BJ (cell line): ENCODE results near the gene BCAR1. TPM values are rescaled to one million over a fixed set of nuclear protein-coding genes. Genes with fewer than 3 reads are reported as not detected.

Experiments
- CTCF ChIA-PET: fragments of 350-600 bp; formaldehyde crosslinking; extraction: SDS; loops from one replicate; lab custom pipeline; 2021; ENCODE audit warnings: antibody characterized with exemption, inconsistent platforms; lab: Yijun Ruan, JAX
- POLR2A ChIA-PET: fragments of 300-600 bp; sonication (Branson Sonifier 250); formaldehyde crosslinking; extraction: SDS; loops from one replicate; lab custom pipeline; 2021; ENCODE audit warnings: antibody characterized with exemption; lab: Charles Lee
- DNase-seq: peaks from one replicate; pipeline ENCODE4 v3.0.0-alpha.2; 2011; ENCODE audit warnings: low read depth
- H3K27me3 ChIP-seq: 2 replicates; pipeline ENCODE4 v1.6.0; 2011; ENCODE audit warnings: low read length; ENCODE audit not compliant: control insufficient read depth, insufficient read depth
- H3K36me3 ChIP-seq: 2 replicates; pipeline ENCODE4 v1.5.1; 2011; ENCODE audit warnings: low read length; ENCODE audit not compliant: control insufficient read depth, insufficient read depth
- H3K4me3 ChIP-seq: 2 replicates; pipeline ENCODE4 v1.5.1; 2011; ENCODE audit warnings: low read depth, mild to moderate bottlenecking, control low read depth, low read length
- CTCF ChIP-seq: IDR thresholded peaks from 2 replicates; pipeline ENCODE4 v1.5.1; 2011; ENCODE audit warnings: low read depth, mild to moderate bottlenecking, control low read depth, inconsistent platforms, low read length, moderate library complexity; ENCODE audit not compliant: insufficient read depth
- polyA plus RNA-seq: library from polyadenylated mRNA; depleted of rRNA; stranded (reverse); fragments of >200 nt; gene quantifications from 2 replicates; pipeline ENCODE4 v1.2.3, GENCODE V29; 2011; rRNA removed
- small RNA-seq: library from RNA; depleted of rRNA; stranded (forward); fragments of <200 nt; gene quantifications from one replicate; pipeline ENCODE3, GENCODE V24; 2012; ENCODE audit warnings: low replicate concordance, low read depth; ENCODE audit not compliant: insufficient read length

Gene BCAR1
- polyA plus RNA-seq, 1 experiment, result 57.3 TPM

- DNase-seq, result no peak
- ChIA-PET POLR2A (no interaction called here), CTCF (no interaction called here)
- no peak for TF ChIP-seq CTCF
- H3K36me3 ChIP-seq, result no peaks in the 10 kb centered on the region
- no peaks in the 10 kb centered on the region for H3K27me3 ChIP-seq
- no peak overlapping the region for H3K4me3 ChIP-seq
Observed at GRCh38 chr16:75179208-75179607, 72.2 kb downstream of the BCAR1 start.

Small RNAs within 50 kb of the gene (small RNA-seq; reads per million reads assigned to genes)
- not detected for gene RNU6-758P

Other genes with a start within 250 kb of the BCAR1 start
- gene LDHD, start 134.8 kb downstream of the BCAR1 start, polyA plus RNA-seq, result 0.60 and 0.71 TPM in 2 replicates
- gene ZFP1, start 103.1 kb downstream of the BCAR1 start, polyA plus RNA-seq, result 3.4 and 5.7 TPM in 2 replicates
- gene CTRB2, start 44.5 kb downstream of the BCAR1 start, polyA plus RNA-seq, result not detected in 2 replicates
- gene CTRB1, start 32.6 kb downstream of the BCAR1 start, polyA plus RNA-seq, result not detected in 2 replicates
- gene CFDP1, start 181.9 kb upstream of the BCAR1 start, polyA plus RNA-seq, result 10.9 and 38.6 TPM in 2 replicates
- 5.2 and 8.2 TPM in 2 replicates for gene TMEM170A, start 213.1 kb upstream of the BCAR1 start, polyA plus RNA-seq
- 0.10 and 0.12 TPM in 2 replicates for gene CHST6, start 243.8 kb upstream of the BCAR1 start, polyA plus RNA-seq